K562 (cell line): ENCODE measurements around the gene ZFPM1. TPM values are rescaled to one million over a fixed set of nuclear protein-coding genes. Genes with fewer than 3 reads are reported as not detected.

ENCODE experiments used
- ATAC-seq: fragments of 200-7000 bp; cut with Tn5 transposase; 3 replicates; pipeline ENCODE4 v1.9.1; 2020; ENCODE audit warnings: moderate library complexity
- BruUV-seq: library from RNA; stranded (reverse); fragments of 400-500 nt; replicated peaks from 2 replicates; lab custom pipeline; 2021; lab: Mats Ljungman, UMichigan
- CTCF ChIA-PET: fragments of 300-600 bp; formaldehyde crosslinking; extraction: SDS; loops from one replicate; lab custom pipeline; 2021; ENCODE audit warnings: low intra/inter-chr PET ratio; lab: Yijun Ruan, JAX
- POLR2A ChIA-PET: fragments of 300-600, 350-650 bp; sonication (Branson Sonifier 250); formaldehyde crosslinking; extraction: SDS; loops from one replicate; lab custom pipeline; 2021; ENCODE audit warnings: antibody characterized with exemption, inconsistent platforms; lab: Yijun Ruan, JAX
- DNase-seq, 4 experiments: peaks; one replicate each; pipeline versions ENCODE4 v3.0.0 to v3.0.0-alpha.2; 2011 to 2018; ENCODE audit warnings: low spot score in 3 of 4, mixed read lengths in 3 of 4; ENCODE audit errors: extremely low read depth in 1 of 4
- FAIRE-seq: peaks from 2 replicates; lab custom pipeline; 2011; peaks lifted over from hg19 to GRCh38; lab: Jason Lieb, UNC
- H2AFZ ChIP-seq: 2 replicates; pipeline ENCODE4 v1.6.0; 2011; ENCODE audit warnings: low read depth, low read length, control low read depth, inconsistent platforms
- H3K27ac ChIP-seq: fragments of 200-600 bp; 3 replicates; pipeline ENCODE4 v1.8.0; 2011; ENCODE audit warnings: low read depth, mild to moderate bottlenecking, control low read depth, inconsistent platforms, low read length, moderate library complexity, mixed read lengths; ENCODE audit errors: extremely low read depth
- H3K27me3 ChIP-seq, 2 experiments: fragments of 300-600 bp in 1 of 2; 2 replicates in 1 of 2; 3 replicates in 1 of 2; pipeline versions ENCODE4 v1.6.0 to v1.8.0; 2011; ENCODE audit warnings: inconsistent platforms in 2 of 2, low read length in 2 of 2, mild to moderate bottlenecking in 1 of 2, mixed read lengths in 1 of 2, moderate library complexity in 1 of 2; ENCODE audit not compliant: control insufficient read depth in 2 of 2, insufficient read depth in 2 of 2
- H3K36me3 ChIP-seq: fragments of 300-600 bp; 3 replicates; pipeline ENCODE4 v1.8.0; 2011; ENCODE audit warnings: mild to moderate bottlenecking, low read length, inconsistent platforms; ENCODE audit not compliant: control insufficient read depth, insufficient read depth
- H3K4me1 ChIP-seq, 2 experiments: fragments of 200-600 bp in 1 of 2; replicated peaks in 1 of 2; 2 replicates in 1 of 2; 3 replicates in 1 of 2; pipeline versions ENCODE4 v1.5.1 to v1.8.0; 2011; ENCODE audit warnings: inconsistent platforms in 2 of 2, low read length in 2 of 2, mild to moderate bottlenecking in 1 of 2, mixed read lengths in 1 of 2, moderate library complexity in 1 of 2; ENCODE audit not compliant: control insufficient read depth in 2 of 2, insufficient read depth in 2 of 2
- H3K4me2 ChIP-seq: 2 replicates; pipeline ENCODE4 v1.6.1; 2011; ENCODE audit warnings: low read length, control low read depth, inconsistent platforms, mixed read lengths; ENCODE audit not compliant: insufficient read depth
- H3K4me3 ChIP-seq: fragments of 200-600 bp; sonication (generic), shearing (Covaris generic); 2 replicates; pipeline ENCODE4 v1.5.1; 2016; ENCODE audit warnings: control low read depth, inconsistent platforms
- H3K79me2 ChIP-seq: fragments of 200-600 bp; 3 replicates; pipeline ENCODE4 v1.8.0; 2011; ENCODE audit warnings: low read length, inconsistent platforms; ENCODE audit not compliant: control insufficient read depth, insufficient read depth
- H3K9ac ChIP-seq, 2 experiments: 2 replicates each; pipeline versions ENCODE4 v1.6.0 to v1.6.1; 2011; ENCODE audit warnings: low read depth in 2 of 2, low read length in 2 of 2, control low read depth in 1 of 2, inconsistent platforms in 1 of 2, mild to moderate bottlenecking in 1 of 2, mixed read lengths in 1 of 2; ENCODE audit not compliant: insufficient read depth in 1 of 2
- H3K9me1 ChIP-seq: one replicate; pipeline ENCODE4 v1.6.0; 2011; ENCODE audit warnings: inconsistent platforms, mild to moderate bottlenecking, low read length, moderate library complexity; ENCODE audit not compliant: control insufficient read depth, insufficient read depth
- H3K9me3 ChIP-seq: replicated peaks from 2 replicates; pipeline ENCODE4 v1.5.1; 2011; ENCODE audit warnings: low read depth, low read length, inconsistent platforms; ENCODE audit not compliant: control insufficient read depth, insufficient read depth
- H4K20me1 ChIP-seq: replicated peaks from 2 replicates; pipeline ENCODE4 v1.6.1; 2011; ENCODE audit warnings: low read length, inconsistent platforms, mixed read lengths; ENCODE audit not compliant: control insufficient read depth, insufficient read depth
- DEAF1 ChIP-seq: fragments of 450-650 bp; formaldehyde crosslinking; IDR thresholded peaks from 2 replicates; pipeline ENCODE4 v1.4.0; 2020; ENCODE audit warnings: mild to moderate bottlenecking, moderate library complexity
- FOXA3 ChIP-seq, 2 experiments: fragments of 450-650 bp in 1 of 2; sonication (generic) in 1 of 2; formaldehyde crosslinking; IDR thresholded peaks in 1 of 2; conservative IDR thresholded peaks in 1 of 2; 2 replicates each; pipeline versions ENCODE4 v1.4.0 to v1.8.0; 2020 to 2022; ENCODE audit warnings: mild to moderate bottlenecking in 2 of 2, missing genetic modification reagents in 1 of 2
- HNRNPH1 ChIP-seq: fragments of 200-400 bp; formaldehyde crosslinking; optimal IDR thresholded peaks from 2 replicates; pipeline ENCODE3; 2017; ENCODE audit warnings: low read depth, mild to moderate bottlenecking, low read length, moderate library complexity
- IFI16 ChIP-seq: fragments of 250-450 bp; sonication (Bioruptor Pico); IDR thresholded peaks from 2 replicates; pipeline ENCODE4 v2.1.2; 2022; ENCODE audit warnings: mild to moderate bottlenecking, inconsistent platforms
- MBD2 ChIP-seq: sonication (generic); IDR thresholded peaks from 2 replicates; pipeline ENCODE4 v1.6.1; 2016; ENCODE audit warnings: low read depth, borderline replicate concordance
- MTA2 ChIP-seq: fragments of 450-650 bp; IDR thresholded peaks from 2 replicates; pipeline ENCODE4 v1.6.1; 2016; ENCODE audit warnings: low read depth
- PATZ1 ChIP-seq: fragments of 250-450 bp; sonication (Bioruptor Pico); IDR thresholded peaks from 2 replicates; pipeline ENCODE4 v1.5.0; 2020; ENCODE audit warnings: mild to moderate bottlenecking, borderline replicate concordance
- PHB ChIP-seq: fragments of 250-450 bp; sonication (Bioruptor Pico); IDR thresholded peaks from 2 replicates; pipeline ENCODE4 v1.5.0; 2021
- POLR2G ChIP-seq: fragments of 200-400 bp; formaldehyde crosslinking; IDR thresholded peaks from 2 replicates; pipeline ENCODE4 v1.6.1; 2017; ENCODE audit warnings: low read depth, mild to moderate bottlenecking, antibody characterized with exemption, low read length, moderate library complexity
- RBM22 ChIP-seq: fragments of 200-400 bp; formaldehyde crosslinking; IDR thresholded peaks from 2 replicates; pipeline ENCODE4 v1.6.1; 2018; ENCODE audit warnings: low read length, low read depth; ENCODE audit not compliant: poor library complexity, severe bottlenecking
- ZNF395 ChIP-seq: fragments of 200-800 bp; sonication (Bioruptor generic); IDR thresholded peaks from 2 replicates; pipeline ENCODE4 v1.6.1; 2017; ENCODE audit warnings: missing genetic modification characterization, missing compliant biosample characterization
- ZNF766 ChIP-seq: fragments of 200-800 bp; sonication (Bioruptor generic); conservative IDR thresholded peaks from 2 replicates; pipeline ENCODE4 v1.6.1; 2016; ENCODE audit warnings: missing genetic modification characterization, missing compliant biosample characterization
- WGBS: fragments of 100-300 bp; shearing (Covaris generic); methylation state at CpG from one replicate; pipeline ENCODE4 v1.1.6; 2016; ENCODE audit warnings: low coverage, mixed read lengths; ENCODE audit not compliant: insufficient coverage; ENCODE audit errors: missing lambda C conversion rate; 5-methylcytosine and 5-hydroxymethylcytosine counted together
- in situ Hi-C: fragments of 300-500 bp; cut with MboI; formaldehyde crosslinking; loops from 4 replicates; pipeline ENCODE4 v1.15.0; 2018; ENCODE audit warnings: inconsistent platforms, mixed read lengths
- intact Hi-C: fragments of 100-400 bp; cut with micrococcal nuclease; formaldehyde crosslinking; loops from 2 replicates; pipeline ENCODE4 v1.14.2; 2022
- polyA plus RNA-seq, 8 experiments: library from polyadenylated mRNA; depleted of rRNA in 4 of 8; stranded (reverse) in 5 of 8; unstranded in 3 of 8; fragments of >200 nt; fragmentation: Nextera tagmentation in 2 of 8; fragmentation: Illumina TruSeq in 1 of 8; extraction: Ambion mirVana in 2 of 8; extraction: Trizol in 1 of 8; gene quantifications; 2 replicates each; pipeline versions ENCODE4 v1.2.1 to v1.2.3, GENCODE V29; 2011 to 2014; ENCODE audit warnings: inconsistent platforms in 1 of 8, missing spikeins in 1 of 8
- total RNA-seq, 7 experiments: library from RNA; depleted of rRNA in 6 of 7; stranded (reverse); fragments of >200 nt in 6 of 7; fragmentation: Illumina TruSeq in 2 of 7; extraction: Trizol in 2 of 7; gene quantifications; 2 replicates each; pipeline versions ENCODE4 v1.2.1 to v1.2.3, GENCODE V29; 2011 to 2021; ENCODE audit warnings: low replicate concordance in 1 of 7

The ZFPM1 gene
- total and polyA plus RNA-seq, 9 of the 15 experiments (the other 6 are each of a cell fraction or from before 2014, with no cell fraction given), result 0.03 to 35.9 (median 1.4) TPM

- ChIA-PET POLR2A (interaction anchor here (0.6 to 2.0 kb wide), 3 partner anchors 11 to 596 kb away, joined by 3 to 8 read pairs (median 7); no protein-coding TSS in a partner anchor), CTCF (interaction anchor here (6.2 kb wide), 1 partner anchor 82 kb away, joined by 108 read pairs; no protein-coding TSS in a partner anchor)
- WGBS, result 76% methylated on average over 17 of the region's 18 CpGs
- in situ Hi-C loops (loop anchor here (10.0 kb wide), 1 partner anchor 80 kb away; no protein-coding TSS in a partner anchor), intact Hi-C loops (loop anchor here (5.0 kb wide), 1 partner anchor 37 kb away; no protein-coding TSS in a partner anchor)
- Histone ChIP-seq H3K9ac (peak overlapping the region in 1 of 2 experiments; percentile 86; a peak in 2 of 4 replicates), H3K4me2 (no peak overlapping the region), H4K20me1 (peaks cover 12% of the 10 kb centered on the region), H3K27ac (no peak overlapping the region), H3K36me3 (peaks cover 57% of the 10 kb centered on the region; the same call in 2 of the 3 replicates), H2AFZ (no peak overlapping the region), H3K27me3 (no peaks in the 10 kb centered on the region), H3K79me2 (peaks cover 5% of the 10 kb centered on the region; the same call in 1 of the 3 replicates), H3K9me1 (peaks cover 3% of the 10 kb centered on the region), H3K4me3 (no peak overlapping the region), H3K9me3 (no peaks in the 10 kb centered on the region), H3K4me1 (peaks cover 37 to 85% of the 10 kb centered on the region in 2 experiments)
- DNase-seq, result no peak
- peak; percentile 58 for FAIRE-seq
- no TSS peak for BruUV-seq
- no peak for ATAC-seq
- peak; percentile 47; the same call in 1 of the 2 replicates for TF ChIP-seq POLR2G
- TF ChIP-seq HNRNPH1, result no peak
- TF ChIP-seq MTA2, result no peak
- no peak for TF ChIP-seq ZNF766 (CRISPR knock-in tag)
- TF ChIP-seq PHB (CRISPR knock-in tag), result no peak
- TF ChIP-seq RBM22, result peak; percentile 55
- no peak for TF ChIP-seq IFI16 (CRISPR knock-in tag)
- TF ChIP-seq FOXA3 (CRISPR knock-in tag; conservative IDR thresholded peaks at IDR 0.05 in 1 of 2, IDR thresholded peaks at IDR 0.05 in 1 of 2), result no peak
- TF ChIP-seq PATZ1 (CRISPR knock-in tag), result no peak
- TF ChIP-seq ZNF395 (CRISPR knock-in tag), result no peak
- TF ChIP-seq MBD2, result 0 out of 2 replicates have a peak, but pooled peaks have one; percentile 13
- TF ChIP-seq DEAF1 (CRISPR knock-in tag), result no peak
Measured at GRCh38 chr16:88524973-88525662, 72.0 kb downstream of the ZFPM1 start.
